ENCODE measurements around the gene ZNF827.

ZNF827 gene

DNA sequence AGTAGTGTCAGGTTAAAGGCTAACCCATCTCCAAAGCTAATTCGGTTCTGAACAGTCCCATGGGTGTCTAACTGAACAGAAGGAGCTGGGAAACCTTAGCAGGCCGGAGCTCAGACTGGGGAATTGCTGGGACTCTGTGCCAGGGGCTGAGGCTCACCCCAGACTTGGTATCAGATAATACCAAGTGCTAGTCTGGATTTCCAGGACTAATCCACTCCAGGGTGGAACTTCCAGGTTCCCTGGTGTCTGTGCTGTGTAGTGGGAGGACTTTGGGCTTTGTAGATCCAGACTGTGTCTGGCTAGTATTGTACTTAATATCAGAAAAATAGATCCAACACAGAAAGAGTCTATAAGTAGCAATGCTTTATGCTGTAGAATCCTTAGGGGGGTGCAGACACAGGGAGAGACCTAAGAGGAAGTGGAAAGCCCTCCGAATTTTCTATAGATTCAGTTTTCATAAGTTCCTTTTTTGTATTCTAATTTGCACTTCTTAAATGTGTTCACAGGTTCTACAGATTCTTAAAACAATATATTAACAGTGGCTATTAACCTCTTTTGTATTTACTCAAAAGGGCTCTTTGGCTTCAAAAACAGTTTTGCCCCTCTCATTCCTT is 4.1 kb downstream of the ZNF827 start:
- DNase-seq: no peak

DNA sequence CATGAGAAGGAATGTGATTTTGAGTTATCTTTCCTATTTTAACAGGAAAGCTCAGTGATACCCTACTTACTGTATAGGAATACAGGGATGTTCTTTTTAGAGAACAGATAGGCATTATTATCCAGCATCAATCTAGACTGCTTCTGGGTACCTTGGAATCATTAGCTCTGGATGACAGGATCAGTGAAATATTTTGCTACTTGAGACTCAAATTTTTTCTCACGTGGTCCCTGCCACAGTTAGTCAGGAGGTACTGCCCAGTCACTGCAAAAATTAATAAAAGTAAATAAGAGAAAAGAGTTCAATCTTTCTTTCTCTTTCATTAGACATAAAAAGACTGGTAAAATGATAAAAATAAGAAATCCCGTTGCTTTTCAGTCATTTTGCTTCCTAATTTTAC is 5.5 kb downstream of the ZNF827 start:
- DNase-seq: no peak

DNA sequence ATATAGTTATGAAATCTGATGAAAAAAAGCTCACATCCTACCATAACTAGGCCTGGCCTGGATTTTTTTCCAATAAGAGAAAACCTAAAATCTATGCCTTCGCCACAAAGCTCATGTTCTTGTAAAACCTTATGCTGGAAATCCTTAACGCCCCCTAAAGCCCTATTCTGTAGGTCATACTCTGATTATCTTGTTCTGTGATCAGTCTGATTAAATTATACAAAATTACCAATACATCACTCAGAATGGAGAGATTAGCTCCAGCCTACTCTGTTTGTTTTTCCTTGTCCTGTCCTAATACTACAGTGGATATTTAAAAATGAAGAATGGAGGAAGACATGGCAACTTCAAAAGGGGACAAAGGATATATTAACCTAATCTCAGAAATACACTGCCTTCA is 7.2 kb downstream of the ZNF827 start:
- DNase-seq: no peak

DNA sequence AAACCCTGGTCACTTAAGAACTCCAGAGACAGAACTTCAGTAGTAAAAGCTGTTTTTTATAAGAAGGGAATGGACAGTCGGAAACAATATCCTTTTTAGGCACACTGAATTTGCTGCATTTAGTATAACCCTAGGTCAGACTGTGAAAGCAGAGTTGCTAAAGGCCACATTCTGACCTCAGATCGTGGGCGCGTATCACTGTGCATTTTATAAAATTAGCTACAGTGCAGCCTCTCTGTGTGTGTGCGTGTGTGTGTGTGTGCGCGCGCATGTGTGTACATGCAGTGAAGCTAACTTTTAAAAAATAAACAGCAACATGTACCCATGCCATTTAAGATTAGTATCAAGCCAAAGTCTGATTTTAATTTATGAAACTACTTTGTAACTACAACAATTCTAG is 8.0 kb downstream of the ZNF827 start:
- DNase-seq: no peak

DNA sequence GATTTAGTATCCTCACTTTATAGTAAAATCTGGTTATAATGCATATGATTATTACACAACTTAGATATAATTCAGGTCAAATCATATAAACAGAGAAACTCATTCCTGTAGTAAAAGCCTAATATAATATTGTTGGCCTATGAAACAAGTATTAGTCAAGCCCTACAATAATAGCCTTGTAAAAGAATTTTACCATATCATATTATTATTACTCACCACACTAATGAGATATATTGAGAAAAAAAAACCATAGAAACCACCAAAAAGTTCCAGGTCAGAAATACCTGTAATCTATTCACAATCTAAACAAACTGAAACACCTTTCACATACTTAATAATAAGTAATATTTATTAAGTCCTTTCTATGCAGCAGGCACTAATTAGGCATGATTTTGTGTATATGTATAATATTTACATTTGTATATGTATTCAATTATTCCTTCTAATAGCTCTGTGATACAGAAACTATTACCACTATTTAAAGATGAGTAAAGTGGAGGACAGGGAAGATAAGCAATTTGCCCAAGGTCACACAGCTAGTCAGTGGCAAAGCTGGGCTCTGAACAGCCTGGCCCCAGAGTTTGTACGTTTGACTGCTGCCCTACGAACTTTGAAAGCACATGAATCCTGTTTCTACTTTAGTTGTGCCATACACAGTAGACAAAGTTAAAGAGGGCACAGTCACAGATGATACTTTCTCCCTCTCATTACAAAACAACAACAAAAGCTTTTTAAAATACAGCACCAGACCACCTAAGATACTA is 9.0 kb downstream of the ZNF827 start:
- no peak for DNase-seq

DNA sequence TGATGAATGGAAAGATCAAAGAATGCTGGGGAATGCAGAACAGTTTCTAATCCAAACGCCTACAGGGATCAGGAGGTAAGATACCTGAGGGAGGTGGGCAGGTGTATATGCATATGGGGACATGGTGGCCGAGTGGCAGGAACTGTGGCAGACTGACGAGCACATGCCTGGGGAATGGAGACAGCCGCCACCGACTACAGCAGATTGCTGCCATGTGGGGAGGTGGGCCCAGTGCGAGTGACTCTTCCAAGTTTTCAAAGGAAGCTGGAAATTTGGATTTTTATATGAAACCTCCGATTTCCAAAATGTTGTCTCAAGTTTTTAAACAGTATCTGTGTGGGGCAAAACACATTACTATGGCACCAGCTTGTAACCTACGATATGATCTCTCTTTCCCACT is 9.9 kb downstream of the ZNF827 start:
- DNase-seq: no peak

DNA sequence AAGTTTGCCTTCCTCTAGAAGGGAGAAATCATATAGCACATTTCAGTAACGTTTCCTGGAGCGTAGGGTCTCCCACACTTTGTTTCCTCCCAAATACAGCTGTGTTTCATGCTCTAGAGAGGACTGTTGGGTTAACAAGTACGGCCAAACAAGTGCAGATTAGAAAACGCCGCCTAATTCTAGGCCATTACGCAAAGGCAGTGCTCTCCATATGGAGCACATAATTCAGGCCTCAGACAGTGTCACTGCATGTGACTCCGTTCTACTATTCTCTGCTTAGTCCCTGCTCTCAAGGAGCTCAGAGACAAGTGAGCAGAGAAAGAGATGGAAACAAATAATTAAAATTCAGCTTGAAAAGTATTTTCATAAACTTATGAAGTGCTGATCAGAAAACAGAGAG is 11.6 kb downstream of the ZNF827 start:
- no peak for DNase-seq

DNA sequence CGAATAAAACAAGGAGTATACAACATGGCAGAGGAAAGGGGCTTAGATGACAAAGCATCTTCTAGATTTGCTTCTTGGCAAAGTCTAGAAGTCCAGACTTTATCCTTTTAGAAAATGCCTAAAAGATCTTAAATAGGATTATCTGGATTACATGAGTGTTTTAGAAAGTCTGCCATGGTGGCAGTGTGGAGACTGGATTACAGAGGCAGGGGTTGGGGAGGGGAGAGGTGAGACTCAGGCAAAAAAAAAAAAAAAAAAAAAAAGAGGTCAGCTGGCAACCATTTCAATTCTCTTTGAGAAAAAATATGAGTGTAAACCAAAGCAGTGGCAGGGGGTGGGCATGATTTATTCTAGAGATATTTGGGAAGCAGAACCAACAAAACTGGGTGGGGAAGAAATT is 17.4 kb downstream of the ZNF827 start:
- DNase-seq: no peak

DNA sequence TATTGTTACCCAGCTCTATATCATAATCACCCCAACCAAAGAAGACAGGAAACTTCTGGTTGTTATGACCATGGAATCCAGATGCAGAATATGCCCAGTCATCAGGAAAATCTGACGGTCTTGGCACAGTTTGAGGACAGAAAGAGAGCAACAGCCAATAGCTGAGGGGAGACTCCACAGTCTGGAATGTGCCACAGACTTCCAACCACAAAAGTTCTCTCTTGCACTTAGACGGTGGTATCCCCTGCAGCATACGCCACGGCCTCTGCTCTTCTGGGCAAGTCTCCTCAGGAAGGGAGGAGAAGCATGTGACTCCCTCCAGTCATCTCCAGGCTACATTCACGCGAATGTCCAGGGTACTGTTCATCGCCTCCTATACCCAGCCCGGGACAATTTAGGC is 18.4 kb downstream of the ZNF827 start:
- peak; percentile 50 for DNase-seq

DNA sequence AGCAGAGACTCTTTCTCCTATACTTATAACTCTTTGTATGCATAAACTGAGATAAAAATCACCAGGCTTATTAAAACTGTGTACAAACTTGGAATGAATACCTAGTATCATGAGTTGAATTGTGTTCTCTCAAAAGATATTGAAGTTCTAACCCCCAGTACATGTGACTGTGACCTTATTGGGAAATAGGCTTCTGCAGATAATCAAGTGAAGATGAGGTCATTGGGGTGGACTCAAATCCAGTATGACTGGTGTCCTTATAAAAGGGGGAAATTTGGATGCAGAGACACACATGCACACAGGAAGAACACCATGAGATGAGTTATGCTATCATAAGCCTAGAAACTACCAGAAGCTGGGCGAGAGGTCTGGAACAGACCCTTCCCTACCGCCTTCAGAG is 26.2 kb downstream of the ZNF827 start:
- DNase-seq: no peak

DNA sequence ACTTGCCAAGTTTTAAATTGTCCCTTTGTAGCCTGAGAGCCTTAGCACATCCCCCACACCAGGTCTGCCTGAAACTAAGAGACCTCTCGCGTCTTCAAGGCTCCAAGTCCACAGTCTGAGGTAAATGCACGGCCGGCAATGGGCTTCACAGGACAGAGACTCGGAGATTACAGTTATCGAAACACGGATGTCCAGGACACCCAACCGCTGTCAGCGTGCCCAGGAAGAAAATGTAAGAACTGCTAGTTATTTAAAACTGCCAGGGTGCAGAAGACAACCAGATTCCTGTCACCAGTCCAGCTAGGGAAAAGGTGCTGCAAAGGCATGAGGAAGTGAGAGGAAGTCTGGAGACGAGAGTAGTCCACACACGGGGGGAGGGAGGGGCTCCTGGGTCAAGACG is 28.9 kb downstream of the ZNF827 start:
- DNase-seq: no peak

DNA sequence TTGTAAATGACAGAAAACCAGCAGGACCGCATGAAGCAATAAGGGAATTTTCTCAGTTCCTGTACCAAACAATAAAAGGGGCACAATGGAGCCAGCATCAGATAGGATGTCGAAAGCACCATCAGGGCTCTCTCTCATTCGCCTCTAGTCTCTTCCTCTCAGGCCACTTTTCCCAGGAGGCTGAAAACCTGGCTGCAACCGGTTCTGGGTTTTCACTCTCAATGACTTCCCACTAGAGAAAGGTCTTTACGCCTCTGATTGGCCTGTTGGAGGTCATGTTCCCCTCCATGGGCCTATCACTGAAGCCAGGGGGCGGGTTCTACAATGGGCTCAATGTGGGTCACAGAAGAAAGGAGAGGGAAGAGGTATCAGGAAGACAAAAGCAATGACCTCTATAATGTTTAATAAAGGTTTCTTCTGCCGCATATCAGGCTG is 29.3 kb downstream of the ZNF827 start:
- DNase-seq: no peak

DNA sequence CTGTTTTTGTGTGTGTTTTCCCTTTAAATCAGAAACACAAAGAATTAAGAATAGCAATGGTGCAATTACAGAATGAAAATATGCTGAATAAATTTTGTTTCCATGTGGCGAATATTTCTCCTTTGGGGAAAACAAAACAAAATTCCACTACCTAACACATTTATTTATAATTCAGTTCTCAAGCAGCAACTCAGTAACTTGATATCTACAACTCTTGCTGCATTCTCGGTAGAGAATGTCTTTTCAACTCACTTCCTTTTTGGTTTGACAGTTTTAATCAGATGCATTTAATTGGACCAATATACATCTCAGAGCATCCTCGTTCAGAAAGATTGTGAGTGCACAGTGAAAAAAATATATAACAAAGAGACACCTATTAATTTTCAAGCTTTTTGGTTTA is 30.8 kb downstream of the ZNF827 start:
- no peak for DNase-seq

DNA sequence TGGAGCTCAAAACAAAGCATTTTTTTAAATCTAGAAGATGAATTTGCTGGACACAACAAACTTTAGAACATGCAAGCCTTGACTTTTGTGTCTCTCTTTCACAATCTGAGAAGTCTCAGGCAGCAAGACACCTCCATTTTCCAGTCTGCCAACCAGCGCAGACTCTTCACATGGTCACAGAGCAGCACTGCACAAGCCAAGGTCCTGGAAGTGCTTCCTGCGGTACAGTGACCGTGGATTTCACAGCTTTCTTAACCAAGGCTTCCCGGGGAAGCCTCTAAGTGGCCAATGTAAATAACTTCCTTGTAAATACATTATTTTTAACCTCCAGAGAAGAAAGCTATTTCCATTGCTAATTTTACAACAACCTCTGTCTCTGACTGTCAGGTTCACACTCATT is 31.2 kb downstream of the ZNF827 start:
- DNase-seq: no peak

DNA sequence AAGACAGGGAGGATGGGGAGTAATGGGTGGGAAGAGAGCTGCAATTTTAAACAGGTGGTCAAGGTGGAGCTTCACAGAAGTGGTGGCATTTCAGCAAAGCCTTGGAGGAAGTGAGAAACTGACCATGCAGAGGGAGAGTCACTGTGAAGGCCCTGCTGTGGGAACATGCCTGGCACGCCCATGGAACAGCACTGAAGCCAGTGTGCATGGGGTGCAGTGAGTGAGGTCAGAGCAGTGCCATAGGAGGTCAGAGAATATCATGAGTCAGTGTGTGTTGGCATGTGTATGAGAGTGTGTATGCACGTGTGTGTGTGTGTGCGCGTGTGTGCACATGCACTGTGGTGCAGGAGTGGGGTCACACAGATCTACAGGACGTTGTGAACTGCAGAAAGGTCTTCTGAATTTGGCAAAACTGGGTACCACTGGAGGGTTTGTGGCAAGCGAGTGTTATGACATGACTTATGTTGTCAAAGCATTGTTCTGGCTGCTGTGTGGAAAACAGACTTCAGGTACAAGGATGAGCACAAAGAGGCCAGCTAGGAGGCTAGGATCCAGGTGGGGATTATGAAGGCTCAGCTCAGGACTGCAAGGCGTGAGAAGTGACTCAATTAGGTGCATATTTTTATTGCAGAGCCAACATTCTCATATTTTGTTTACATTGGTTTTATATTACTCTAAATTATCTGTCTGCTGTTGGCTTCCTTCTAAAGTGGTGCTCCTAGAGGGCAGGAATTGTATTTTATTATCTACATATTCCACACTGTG is 34.0 kb downstream of the ZNF827 start:
- DNase-seq: no peak

DNA sequence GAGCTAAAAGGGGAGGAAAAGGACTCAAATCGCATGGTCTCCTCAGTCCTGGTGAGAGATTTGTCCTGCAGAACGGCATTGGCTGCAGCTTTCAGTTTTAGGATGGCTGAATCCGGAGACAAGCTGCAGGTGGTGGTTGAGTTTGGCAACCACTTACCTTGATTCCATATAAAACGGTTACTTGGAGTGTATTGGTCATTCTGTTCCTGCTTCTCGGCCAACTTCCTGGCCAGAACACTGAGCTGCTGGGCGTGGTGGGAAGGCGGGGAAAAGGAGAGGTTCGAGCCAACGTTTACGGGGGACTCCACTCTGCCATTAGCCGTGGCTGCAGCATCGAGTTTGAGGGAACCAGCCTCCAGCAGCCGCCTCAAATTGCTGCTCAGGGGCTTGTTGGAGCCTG is 36.1 kb downstream of the ZNF827 start:
- no peak for DNase-seq

DNA sequence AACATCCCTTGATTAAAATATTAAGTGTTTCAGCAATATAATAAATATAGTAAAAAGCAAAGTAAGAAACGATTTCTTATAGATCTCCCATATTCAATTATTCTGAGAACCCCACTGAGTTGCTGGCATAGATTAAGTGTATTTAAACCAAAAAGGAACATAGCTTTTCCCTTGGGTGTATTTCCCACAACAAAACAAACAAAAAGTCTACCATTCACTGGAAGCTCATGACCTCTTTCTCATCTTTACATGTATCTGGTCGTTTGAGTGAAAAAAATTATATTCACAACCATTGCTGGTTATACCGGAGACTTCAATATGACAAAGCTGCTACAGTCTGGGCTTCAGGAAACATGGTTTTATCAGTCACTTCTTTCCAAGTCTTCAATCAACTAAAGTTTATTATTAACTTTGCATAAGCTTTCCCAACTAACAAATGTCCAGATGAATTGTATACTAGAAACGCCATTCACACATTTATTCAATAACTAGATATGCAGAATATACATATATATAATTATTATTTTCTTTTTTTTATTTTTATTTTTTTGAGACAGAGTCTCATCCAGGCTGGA is 38.6 kb downstream of the ZNF827 start:
- no peak for DNase-seq

DNA sequence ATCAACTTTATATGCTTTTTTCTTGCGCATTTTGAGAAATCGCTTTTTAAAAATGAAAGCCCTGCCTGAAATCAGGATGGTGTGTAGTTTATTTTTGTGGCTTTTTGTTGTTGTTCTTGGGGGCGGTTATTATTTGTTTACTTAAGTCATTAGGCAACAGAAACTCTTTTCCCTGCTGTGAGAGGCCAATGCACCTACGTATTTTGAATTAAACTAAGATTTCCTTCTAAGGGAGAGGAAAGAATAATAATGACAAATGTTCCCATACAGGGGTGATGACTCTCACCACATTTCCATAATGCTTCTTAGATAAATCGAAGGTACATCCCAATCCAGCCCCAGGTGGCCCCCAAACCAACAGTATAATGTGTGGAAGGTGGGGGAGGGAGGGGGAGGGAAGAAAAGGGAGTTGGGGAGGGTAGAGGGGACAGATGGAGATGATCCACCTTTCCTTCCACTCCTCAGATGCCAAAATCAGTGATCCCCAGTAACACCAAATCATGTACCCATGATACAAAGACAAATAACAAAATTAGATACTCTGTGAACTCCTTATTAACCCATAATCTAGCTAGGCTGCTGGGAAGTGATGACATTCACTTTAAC is 39.6 kb downstream of the ZNF827 start:
- DNase-seq: no peak

DNA sequence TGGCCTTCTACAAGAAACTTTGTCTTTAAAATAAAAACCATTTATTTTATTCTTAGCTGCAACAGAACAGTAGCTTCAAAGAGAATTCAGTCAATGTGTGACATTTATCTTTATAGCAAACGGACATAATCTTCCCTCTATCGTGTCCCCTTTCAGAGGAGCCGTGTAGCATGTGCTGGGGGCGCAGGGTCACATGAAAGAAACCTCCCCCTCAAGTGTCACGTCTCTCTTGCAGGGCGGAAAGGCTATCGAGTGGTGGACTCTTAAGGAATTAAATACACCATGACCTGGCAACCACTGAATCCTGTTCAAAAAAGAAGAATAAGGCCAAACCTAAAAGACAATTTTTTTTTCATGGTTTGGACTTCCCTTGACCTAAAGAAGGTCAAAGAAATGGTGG is 40.2 kb downstream of the ZNF827 start:
- DNase-seq: no peak

DNA sequence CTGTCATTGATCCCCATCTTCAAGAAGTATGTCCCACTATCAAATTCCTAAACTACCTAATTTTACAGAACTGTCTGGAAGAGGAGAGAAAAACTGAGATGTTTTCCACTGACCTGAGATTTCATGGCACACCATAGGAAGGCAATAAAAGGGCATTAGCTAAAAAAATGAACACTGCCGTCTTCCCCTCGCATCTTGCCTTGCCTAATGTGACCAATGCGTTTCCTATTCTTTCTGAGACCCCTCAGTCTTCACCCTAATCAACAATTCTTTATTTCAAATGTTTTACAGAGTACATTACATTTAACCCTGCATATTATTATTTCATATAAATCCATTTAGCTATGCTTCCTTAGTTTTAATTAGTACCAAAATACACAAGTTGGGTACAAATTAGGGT is 43.6 kb downstream of the ZNF827 start:
- no peak for DNase-seq

DNA sequence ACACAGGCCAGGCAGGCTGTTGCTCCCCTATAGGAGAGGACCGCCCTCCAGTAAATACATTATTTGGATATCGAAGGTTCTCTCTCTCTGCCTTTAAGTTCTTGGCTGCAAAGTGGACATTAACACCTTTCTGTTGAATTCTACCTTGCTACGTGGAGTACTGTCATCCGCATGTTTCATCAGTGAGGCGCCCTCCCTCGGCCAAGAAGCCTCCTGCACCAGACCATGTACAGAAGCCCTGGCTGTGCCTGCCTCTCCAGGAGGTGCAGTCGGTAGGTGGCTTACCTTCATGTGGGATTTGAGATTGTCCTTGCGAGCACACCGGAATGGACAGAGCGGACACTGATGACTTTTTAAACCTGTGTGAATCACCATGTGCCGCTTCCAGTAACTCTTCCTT is 46.7 kb downstream of the ZNF827 start:
- DNase-seq: no peak

DNA sequence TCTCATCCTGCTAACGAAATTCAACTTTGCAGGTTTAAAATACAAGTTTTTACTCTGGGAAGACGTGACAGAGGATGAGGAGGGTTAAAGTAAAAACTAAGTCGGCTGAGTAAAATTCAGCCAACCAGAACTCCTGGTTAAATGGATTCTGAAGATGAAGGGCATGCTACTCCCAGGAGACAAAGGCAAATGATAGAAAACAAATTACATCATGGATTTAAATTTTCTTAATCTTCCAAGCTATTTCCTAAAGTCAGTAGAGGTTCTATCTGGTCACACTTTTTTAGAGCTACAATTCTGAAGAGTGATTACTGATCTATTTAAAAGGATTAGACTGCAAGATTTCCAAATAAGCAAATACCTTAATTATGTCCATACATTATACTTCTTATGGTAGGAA is 47.9 kb downstream of the ZNF827 start:
- no peak for DNase-seq

DNA sequence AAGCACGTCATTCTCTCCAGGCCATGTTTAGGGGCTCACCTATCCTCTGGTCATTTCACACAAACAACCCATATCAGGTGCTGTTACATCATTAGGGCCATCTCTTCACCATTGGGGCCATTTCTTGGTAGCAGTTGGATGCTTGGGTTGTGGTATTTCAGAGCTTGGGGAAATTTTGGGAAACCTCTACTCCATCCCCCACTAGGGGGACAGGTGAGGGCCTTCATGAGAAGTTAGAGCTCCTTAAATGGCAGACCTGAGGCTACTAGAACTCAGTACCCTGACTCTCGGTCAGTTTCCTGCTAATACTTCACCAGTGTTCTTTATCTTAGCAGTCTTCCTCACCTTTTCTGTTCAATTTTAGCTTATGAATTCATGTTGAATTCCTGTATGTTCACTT is 50.2 kb downstream of the ZNF827 start:
- no peak for DNase-seq
